ENCODE data around the gene QDPR. TPM values are rescaled to one million over a fixed set of nuclear protein-coding genes. Genes with fewer than 3 reads are reported as not detected.

Gene QDPR
- total RNA-seq, 2 experiments from 2014 or later = 25.5 to 26.4 TPM

GRCh38 chr4:17494258-17495190 lies 17.4 kb downstream of the QDPR start:
- peaks cover 30% of the 10 kb centered on the region for H3K36me3 Mint-ChIP-seq (ENCODE audit: low read depth)
- no peak for DNase-seq
- H3K4me3 Mint-ChIP-seq = no peak overlapping the region
- H3K27me3 Mint-ChIP-seq = no peaks in the 10 kb centered on the region
- H3K27ac Mint-ChIP-seq = no peak overlapping the region
- H3K9me3 Mint-ChIP-seq = no peaks in the 10 kb centered on the region
- CTCF ChIA-PET = interaction anchor here (0.9 kb wide), 1 partner anchor 26 kb away, joined by 4 read pairs; no protein-coding TSS in a partner anchor
- POLR2A ChIA-PET = no interaction called here
- peaks cover 5% of the 10 kb centered on the region for H3K4me1 Mint-ChIP-seq

GRCh38 chr4:17493619-17494018 lies 18.3 kb downstream of the QDPR start:
- Mint-ChIP-seq H3K4me3 (no peak overlapping the region), H3K27me3 (no peaks in the 10 kb centered on the region), H3K36me3 (ENCODE audit: low read depth) (peaks cover 31% of the 10 kb centered on the region), H3K4me1 (peaks cover 5% of the 10 kb centered on the region), H3K27ac (no peak overlapping the region), H3K9me3 (no peaks in the 10 kb centered on the region)
- ChIA-PET POLR2A (no interaction called here), CTCF (interaction anchor here (0.7 to 0.9 kb wide), 2 partner anchors 21 to 25 kb away, joined by 3 to 4 read pairs; no protein-coding TSS in a partner anchor)
- no peak for DNase-seq

GRCh38 chr4:17492876-17493275 lies 19.0 kb downstream of the QDPR start:
- Mint-ChIP-seq H3K4me1 (peaks cover 5% of the 10 kb centered on the region), H3K27ac (no peak overlapping the region), H3K36me3 (ENCODE audit: low read depth) (peaks cover 28% of the 10 kb centered on the region), H3K4me3 (no peak overlapping the region), H3K9me3 (no peaks in the 10 kb centered on the region), H3K27me3 (no peaks in the 10 kb centered on the region)
- CTCF ChIA-PET = interaction anchor here (0.7 kb wide), 1 partner anchor 21 kb away, joined by 3 read pairs; no protein-coding TSS in a partner anchor
- POLR2A ChIA-PET = no interaction called here
- no peak for DNase-seq

- DNase-seq = no peak
- CTCF ChIA-PET = no interaction called here
- peaks cover 28% of the 10 kb centered on the region for H3K36me3 Mint-ChIP-seq (ENCODE audit: low read depth)
- H3K9me3 Mint-ChIP-seq = no peaks in the 10 kb centered on the region
- POLR2A ChIA-PET = no interaction called here
- H3K4me3 Mint-ChIP-seq = no peak overlapping the region
- H3K27ac Mint-ChIP-seq = no peak overlapping the region
- H3K4me1 Mint-ChIP-seq = peaks cover 5% of the 10 kb centered on the region
- no peaks in the 10 kb centered on the region for H3K27me3 Mint-ChIP-seq
Measured at GRCh38 chr4:17492058-17492741, 19.7 kb downstream of the QDPR start.

GRCh38 chr4:17491196-17491595 lies 20.7 kb downstream of the QDPR start:
- no peak overlapping the region for H3K4me3 Mint-ChIP-seq
- H3K36me3 Mint-ChIP-seq (ENCODE audit: low read depth) = peaks cover 33% of the 10 kb centered on the region
- POLR2A ChIA-PET = no interaction called here
- H3K4me1 Mint-ChIP-seq = peaks cover 5% of the 10 kb centered on the region
- no peak for DNase-seq
- no peaks in the 10 kb centered on the region for H3K9me3 Mint-ChIP-seq
- CTCF ChIA-PET = interaction anchor here (0.8 to 1.8 kb wide), 2 partner anchors 19 to 318 kb away, joined by 3 to 5 read pairs; no protein-coding TSS in a partner anchor
- no peak overlapping the region for H3K27ac Mint-ChIP-seq
- no peaks in the 10 kb centered on the region for H3K27me3 Mint-ChIP-seq

- H3K4me1 Mint-ChIP-seq = peaks cover 5% of the 10 kb centered on the region
- POLR2A ChIA-PET = no interaction called here
- no peak overlapping the region for H3K27ac Mint-ChIP-seq
- H3K9me3 Mint-ChIP-seq = no peaks in the 10 kb centered on the region
- H3K27me3 Mint-ChIP-seq = no peaks in the 10 kb centered on the region
- H3K36me3 Mint-ChIP-seq (ENCODE audit: low read depth) = peaks cover 35% of the 10 kb centered on the region
- no peak for DNase-seq
- CTCF ChIA-PET = interaction anchor here (0.8 to 1.8 kb wide), 2 partner anchors 18 to 319 kb away, joined by 3 to 5 read pairs; no protein-coding TSS in a partner anchor
- H3K4me3 Mint-ChIP-seq = no peak overlapping the region
Measured at GRCh38 chr4:17490575-17491059, 21.3 kb downstream of the QDPR start.

- DNase-seq = no peak
- H3K4me3 Mint-ChIP-seq = no peak overlapping the region
- H3K4me1 Mint-ChIP-seq = peaks cover 5% of the 10 kb centered on the region
- ChIA-PET POLR2A (no interaction called here), CTCF (interaction anchor here (1.8 kb wide), 1 partner anchor 17 kb away, joined by 5 read pairs; no protein-coding TSS in a partner anchor)
- H3K36me3 Mint-ChIP-seq (ENCODE audit: low read depth) = peaks cover 43% of the 10 kb centered on the region
- H3K27ac Mint-ChIP-seq = no peak overlapping the region
- H3K27me3 Mint-ChIP-seq = no peaks in the 10 kb centered on the region
- H3K9me3 Mint-ChIP-seq = no peaks in the 10 kb centered on the region
Measured at GRCh38 chr4:17489721-17490120, 22.2 kb downstream of the QDPR start.

- H3K4me1 Mint-ChIP-seq = peaks cover under 1% of the 10 kb centered on the region
- no peak overlapping the region for H3K27ac Mint-ChIP-seq
- H3K4me3 Mint-ChIP-seq = no peak overlapping the region
- H3K9me3 Mint-ChIP-seq = no peaks in the 10 kb centered on the region
- ChIA-PET CTCF (interaction anchor here (1.3 kb wide), 1 partner anchor 16 kb away, joined by 7 read pairs; no protein-coding TSS in a partner anchor), POLR2A (no interaction called here)
- no peak for DNase-seq
- peaks cover 38% of the 10 kb centered on the region for H3K36me3 Mint-ChIP-seq (ENCODE audit: low read depth)
- H3K27me3 Mint-ChIP-seq = no peaks in the 10 kb centered on the region
Measured at GRCh38 chr4:17489123-17489522, 22.8 kb downstream of the QDPR start.

- Mint-ChIP-seq H3K27ac (no peak overlapping the region), H3K4me1 (no peaks in the 10 kb centered on the region), H3K9me3 (no peaks in the 10 kb centered on the region), H3K36me3 (ENCODE audit: low read depth) (peaks cover 16% of the 10 kb centered on the region), H3K27me3 (no peaks in the 10 kb centered on the region), H3K4me3 (no peak overlapping the region)
- ChIA-PET CTCF (interaction anchor here (2.9 kb wide), 1 partner anchor 10 kb away, joined by 6 read pairs; no protein-coding TSS in a partner anchor), POLR2A (no interaction called here)
- DNase-seq = no peak
Measured at GRCh38 chr4:17482716-17483115, 29.2 kb downstream of the QDPR start.

GRCh38 chr4:17480955-17481354 lies 30.9 kb downstream of the QDPR start:
- H3K4me3 Mint-ChIP-seq = no peak overlapping the region
- H3K27me3 Mint-ChIP-seq = no peaks in the 10 kb centered on the region
- ChIA-PET CTCF (interaction anchor here (1.0 kb wide), 1 partner anchor 9 kb away, joined by 5 read pairs; no protein-coding TSS in a partner anchor), POLR2A (no interaction called here)
- peaks cover 9% of the 10 kb centered on the region for H3K36me3 Mint-ChIP-seq (ENCODE audit: low read depth)
- no peak overlapping the region for H3K27ac Mint-ChIP-seq
- H3K9me3 Mint-ChIP-seq = no peaks in the 10 kb centered on the region
- H3K4me1 Mint-ChIP-seq = no peaks in the 10 kb centered on the region
- DNase-seq = no peak

- no peaks in the 10 kb centered on the region for H3K9me3 Mint-ChIP-seq
- no peaks in the 10 kb centered on the region for H3K4me1 Mint-ChIP-seq
- no peak overlapping the region for H3K4me3 Mint-ChIP-seq
- ChIA-PET CTCF (interaction anchor here (1.0 kb wide), 1 partner anchor 8 kb away, joined by 5 read pairs; no protein-coding TSS in a partner anchor), POLR2A (no interaction called here)
- H3K27me3 Mint-ChIP-seq = no peaks in the 10 kb centered on the region
- H3K36me3 Mint-ChIP-seq (ENCODE audit: low read depth) = peaks cover 7% of the 10 kb centered on the region
- DNase-seq = no peak
- no peak overlapping the region for H3K27ac Mint-ChIP-seq
Measured at GRCh38 chr4:17480210-17480927, 31.5 kb downstream of the QDPR start.

- ChIA-PET POLR2A (no interaction called here), CTCF (no interaction called here)
- Mint-ChIP-seq H3K27me3 (no peaks in the 10 kb centered on the region), H3K4me3 (no peak overlapping the region), H3K27ac (no peak overlapping the region), H3K36me3 (ENCODE audit: low read depth) (no peaks in the 10 kb centered on the region), H3K4me1 (no peaks in the 10 kb centered on the region), H3K9me3 (no peaks in the 10 kb centered on the region)
- no peak for DNase-seq
Measured at GRCh38 chr4:17477774-17478472, 34.0 kb downstream of the QDPR start.

Measured in activated CD4-positive, alpha-beta memory T cell treated with anti-CD3 and anti-CD28 coated beads, Interleukin-2, amount 10 ng/mL, durations not matched to agents 7 days and 5 days (primary cell).